Muscle of arm (tissue), 12 donors: ENCODE results near the gene SFN. TPM values are rescaled to one million over a fixed set of nuclear protein-coding genes. Genes with fewer than 3 reads are reported as not detected.
"Not testable (repeated sequence)": the region's sequence is repeated elsewhere in the genome, so short reads cannot be mapped to it uniquely, and the experiment has no call there.

Source experiments
- DNase-seq: peaks from one replicate; pipeline ENCODE4 v3.0.0-alpha.2; 2013
- polyA plus RNA-seq, 12 donors: library from polyadenylated mRNA; unstranded; fragments of 120-200 nt; gene quantifications; one replicate each; pipeline ENCODE4 v1.2.1, GENCODE V29; 2013; ENCODE audit not compliant: insufficient read length in 12 of 12

The SFN gene
- polyA plus RNA-seq, 12 donors: 0.15 to 110 (median 0.56) TPM; not detected in 4

DNA sequence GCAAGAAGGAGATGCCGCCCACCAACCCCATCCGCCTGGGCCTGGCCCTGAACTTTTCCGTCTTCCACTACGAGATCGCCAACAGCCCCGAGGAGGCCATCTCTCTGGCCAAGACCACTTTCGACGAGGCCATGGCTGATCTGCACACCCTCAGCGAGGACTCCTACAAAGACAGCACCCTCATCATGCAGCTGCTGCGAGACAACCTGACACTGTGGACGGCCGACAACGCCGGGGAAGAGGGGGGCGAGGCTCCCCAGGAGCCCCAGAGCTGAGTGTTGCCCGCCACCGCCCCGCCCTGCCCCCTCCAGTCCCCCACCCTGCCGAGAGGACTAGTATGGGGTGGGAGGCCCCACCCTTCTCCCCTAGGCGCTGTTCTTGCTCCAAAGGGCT is 732 bp downstream of the SFN start:
- no peak for DNase-seq

DNA sequence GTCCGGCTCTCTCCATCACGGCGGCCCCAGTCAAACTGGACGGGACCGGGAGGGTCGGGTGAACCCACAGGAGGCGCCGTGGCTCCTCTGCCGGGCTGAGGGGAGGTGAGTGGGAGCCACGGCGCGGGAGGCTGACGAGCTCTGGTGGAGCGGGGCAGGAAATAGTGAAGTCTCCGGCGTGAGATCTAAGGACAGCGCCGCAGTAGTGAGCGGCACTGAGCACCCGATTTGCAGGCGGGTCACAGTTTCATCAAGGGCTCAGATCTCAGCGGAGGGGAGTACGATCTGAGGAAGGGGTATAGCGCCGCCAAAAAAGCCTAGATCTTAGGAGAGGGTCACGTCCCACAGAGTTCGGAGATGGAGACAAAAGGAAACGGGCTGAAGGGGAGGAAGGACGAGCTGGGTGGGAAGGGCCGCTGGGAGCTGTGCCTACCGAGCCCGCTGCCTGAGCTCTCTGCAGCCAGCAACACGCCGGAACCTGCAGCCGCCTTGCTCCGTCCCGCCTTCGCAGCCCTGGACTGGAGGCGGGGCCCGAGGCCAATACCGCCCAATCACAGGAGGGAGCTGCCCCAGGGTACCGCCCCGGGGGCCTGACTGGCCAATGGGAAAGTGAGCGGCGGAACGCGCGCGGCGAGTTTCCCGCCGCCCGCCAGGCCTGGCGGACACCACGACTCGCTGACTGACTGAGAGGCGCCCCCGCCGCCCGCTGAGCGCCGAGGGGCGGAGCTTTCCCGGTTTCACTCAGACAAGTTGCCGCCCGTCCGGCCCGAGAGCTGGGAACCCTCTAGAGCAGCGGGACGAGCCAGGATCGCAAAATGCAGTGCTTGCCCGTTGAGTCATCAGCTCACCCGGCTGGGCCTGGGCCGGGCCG is 1.9 kb downstream of the SFN start:
- DNase-seq: peak; percentile 97

DNA sequence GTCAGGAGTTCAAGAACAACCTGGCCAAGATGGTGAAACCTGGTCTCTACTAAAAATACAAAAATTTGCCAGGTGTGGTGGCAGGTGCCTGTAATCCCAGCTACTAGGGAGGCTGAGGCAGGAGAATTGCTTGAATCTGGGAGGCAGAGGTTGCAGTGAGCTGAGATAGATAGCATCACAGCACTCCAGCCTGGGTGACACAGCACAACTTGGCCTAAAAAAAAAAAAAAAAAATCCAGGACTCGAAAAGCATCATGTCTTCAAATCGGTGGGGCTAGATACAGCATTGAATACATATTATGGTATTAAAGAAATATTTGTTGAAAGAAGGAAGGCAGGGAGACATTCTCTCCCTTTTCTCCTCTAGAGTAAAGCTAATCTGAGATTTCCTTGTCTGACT is 10.1 kb downstream of the SFN start:
- not testable (repeated sequence) for DNase-seq

DNA sequence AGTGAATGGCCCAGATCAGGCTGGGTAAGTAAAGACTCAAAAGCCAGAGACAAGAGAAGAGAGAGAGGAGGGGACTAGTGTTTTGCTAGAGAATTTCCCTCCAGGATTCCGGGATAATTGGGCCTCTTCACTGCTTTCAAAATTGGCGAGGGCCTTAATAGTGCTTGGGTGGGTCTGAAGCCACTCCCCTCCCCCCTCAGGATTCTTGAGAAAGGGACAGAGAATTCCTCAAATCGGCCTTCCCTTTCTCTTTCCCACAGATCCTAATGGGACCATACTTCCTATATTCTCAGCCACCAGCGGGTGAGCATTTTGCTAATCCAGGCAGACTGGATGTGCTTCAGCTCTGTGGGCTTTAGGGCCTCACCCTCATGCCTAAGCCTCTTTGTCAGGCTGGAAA is 11.9 kb downstream of the SFN start:
- DNase-seq: no peak

DNA sequence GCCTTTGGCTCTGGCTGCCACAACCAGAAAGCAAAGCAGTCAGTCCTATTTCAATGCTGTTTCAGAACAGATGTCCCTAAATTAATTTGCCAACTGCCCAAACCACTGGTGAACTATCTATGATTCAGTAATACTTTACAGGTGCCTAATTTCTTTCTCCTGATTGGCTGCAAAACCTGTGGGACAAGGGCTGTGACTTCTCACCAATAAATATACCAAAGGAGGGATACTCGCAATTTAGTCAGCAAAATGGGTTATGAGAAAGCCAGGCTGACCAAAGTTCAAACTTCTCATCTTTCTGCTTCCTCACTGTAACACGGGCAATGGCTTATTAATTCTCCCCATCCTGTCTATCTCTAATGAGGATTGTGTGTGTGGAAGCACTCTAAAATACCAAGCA is 14.4 kb downstream of the SFN start:
- DNase-seq: no peak

GRCh38 chr1:26879793-26880192 is 16.8 kb downstream of the SFN start:
- DNase-seq: no peak

GRCh38 chr1:26881611-26882010 is 18.7 kb downstream of the SFN start:
- DNase-seq: not testable (repeated sequence)

GRCh38 chr1:26882696-26883463 is 19.9 kb downstream of the SFN start:
- no peak for DNase-seq

GRCh38 chr1:26887125-26887524 is 24.2 kb downstream of the SFN start:
- DNase-seq: no peak

DNA sequence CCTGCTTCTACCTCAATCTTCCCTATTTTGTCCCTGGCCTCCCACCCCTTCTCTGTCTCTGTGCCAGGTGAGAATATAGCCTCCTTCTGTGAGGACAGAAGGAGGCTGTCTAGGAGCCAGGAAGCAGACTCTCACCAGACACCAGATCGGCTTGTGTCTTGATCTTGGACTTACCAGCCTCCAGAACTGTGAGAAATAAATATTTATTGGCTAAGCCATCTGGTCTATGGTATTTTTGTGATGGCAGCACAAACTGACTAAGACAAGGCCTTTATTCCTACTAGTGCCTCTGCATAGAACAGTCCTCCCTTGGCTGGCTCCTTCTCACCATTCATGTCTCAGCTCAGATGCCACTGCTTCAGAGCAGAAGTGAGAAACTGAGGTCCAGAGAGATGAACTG is 25.3 kb downstream of the SFN start:
- no peak for DNase-seq

- DNase-seq: peak; percentile 88
Observed at GRCh38 chr1:26889551-26890466, 26.9 kb downstream of the SFN start, which contains the start of gene GPN2. Gene GPN2, minus strand, starts transcription at chr1:26890283. Its CDS starts 187 bp downstream, at chr1:26890096.

GRCh38 chr1:26890467-26890796 is 27.5 kb downstream of the SFN start:
- no peak for DNase-seq

- DNase-seq: no peak
Observed at GRCh38 chr1:26894263-26894662, 31.3 kb downstream of the SFN start.

- DNase-seq: no peak
Observed at GRCh38 chr1:26897351-26897750, 34.4 kb downstream of the SFN start.

DNA sequence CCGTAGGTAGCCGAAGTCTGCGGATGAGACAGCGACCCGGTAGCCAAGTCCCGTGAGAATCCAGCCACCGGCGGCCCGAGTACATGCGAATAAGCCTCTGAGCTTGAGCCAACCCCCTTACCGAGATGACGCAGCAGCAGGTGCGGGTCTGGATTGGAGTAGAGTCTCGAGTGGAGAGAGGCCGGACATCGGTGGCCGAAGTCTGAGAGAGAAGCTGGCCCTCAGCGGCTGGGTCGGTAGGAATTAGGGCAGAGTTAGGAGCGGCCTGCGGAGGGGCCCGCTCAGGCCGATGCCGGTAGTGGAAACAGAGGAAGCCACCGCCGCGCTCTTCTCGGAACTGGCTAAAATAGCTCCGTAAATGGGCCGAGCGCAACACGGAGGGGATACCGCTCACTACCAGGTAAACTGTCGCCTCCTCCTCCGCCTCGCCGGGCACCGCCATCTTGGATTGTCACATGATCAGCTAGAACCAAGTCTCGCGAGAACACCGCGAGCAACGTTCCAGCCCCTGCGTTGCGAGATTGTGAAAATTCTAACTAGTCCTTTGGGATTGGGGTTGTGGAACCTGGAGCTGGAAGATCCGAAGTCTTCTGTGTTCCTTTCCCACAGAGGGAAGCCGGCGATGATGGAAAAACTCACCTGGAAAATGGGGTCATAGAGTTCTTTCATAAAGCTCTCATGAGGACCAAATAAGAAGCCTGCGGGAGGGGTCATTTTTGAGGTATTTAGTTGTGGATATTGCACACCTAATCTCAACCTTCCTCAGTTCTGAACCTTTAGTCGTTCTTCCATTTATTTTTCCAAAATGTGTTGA is 37.3 kb downstream of the SFN start, which contains the start of gene GPATCH3:
TSS of gene GPATCH3 (minus strand) at position 467 of the 814 bp plus-strand sequence. CDS start at position 442, 25 bp downstream.
- peak; percentile 94 for DNase-seq

DNA sequence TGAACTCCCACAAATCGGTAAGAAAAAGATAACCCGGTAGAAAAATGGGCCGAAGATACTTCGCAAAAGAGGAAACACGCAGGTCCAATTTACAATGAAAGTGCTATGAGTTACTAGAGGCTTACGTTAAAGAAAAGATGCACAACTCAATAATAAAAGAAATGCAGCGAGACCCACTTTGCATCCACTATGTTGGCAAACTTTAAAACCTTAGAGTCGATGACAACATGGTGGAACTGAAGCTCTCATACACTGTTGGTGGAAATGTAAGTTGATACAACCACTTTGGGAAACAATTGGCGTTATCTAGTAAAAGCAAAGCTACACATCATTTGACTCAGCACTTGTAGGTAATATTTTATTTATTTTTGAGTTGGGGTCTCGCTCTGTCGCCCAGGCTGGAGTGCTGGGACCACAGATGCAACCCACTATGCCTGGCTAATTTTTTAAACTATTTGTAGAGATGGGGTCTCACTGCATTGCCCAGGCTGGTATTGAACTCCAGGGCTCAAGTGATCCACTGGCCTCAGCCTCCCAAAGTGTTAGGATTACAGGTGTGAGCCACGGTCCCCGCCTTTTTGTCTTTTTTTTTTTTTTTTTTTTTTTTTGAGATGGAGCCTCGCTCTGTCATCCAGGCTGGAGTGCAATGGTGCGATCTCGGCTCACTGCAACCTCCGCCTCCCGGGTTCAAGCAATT is 38.0 kb downstream of the SFN start:
- no peak for DNase-seq

DNA sequence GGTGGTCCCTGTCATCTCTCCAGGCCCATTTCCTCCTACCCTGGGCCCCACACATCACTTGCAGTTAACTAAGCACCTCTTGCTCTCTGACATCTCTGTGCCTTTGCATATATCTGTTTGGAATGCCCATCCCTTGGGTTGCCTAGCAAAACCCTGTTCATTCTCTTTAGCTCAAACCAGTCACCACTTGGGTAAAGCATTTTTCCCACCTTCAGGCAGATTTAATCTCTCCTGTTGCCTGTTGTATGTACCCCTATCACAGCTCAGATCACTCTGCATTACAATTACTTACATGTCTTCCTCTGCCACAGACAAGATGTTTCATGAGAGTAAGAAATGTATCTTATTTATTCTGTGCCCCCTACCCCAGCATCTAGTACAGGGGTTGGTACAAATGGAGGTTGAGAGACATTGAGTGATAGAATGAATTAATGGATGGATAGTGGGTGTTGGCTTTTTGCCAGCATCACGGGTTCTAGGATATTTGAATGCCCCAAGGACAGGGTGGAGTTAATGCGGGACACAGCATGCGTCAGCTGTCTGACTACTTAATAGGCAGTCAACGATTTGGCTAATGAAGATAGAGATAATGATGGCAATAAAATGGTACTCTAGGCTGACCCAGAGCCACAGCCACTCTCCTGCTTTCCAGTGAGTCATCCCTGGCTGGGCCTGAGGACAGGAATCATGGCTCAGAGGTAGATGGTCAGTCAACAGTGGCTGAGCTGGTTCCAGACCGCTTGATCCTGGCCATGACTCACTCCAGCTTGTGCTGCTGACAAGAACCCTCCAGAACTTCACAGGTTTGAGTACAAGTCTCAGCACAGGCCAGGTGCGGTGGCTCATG is 44.3 kb downstream of the SFN start:
- DNase-seq: no peak

DNA sequence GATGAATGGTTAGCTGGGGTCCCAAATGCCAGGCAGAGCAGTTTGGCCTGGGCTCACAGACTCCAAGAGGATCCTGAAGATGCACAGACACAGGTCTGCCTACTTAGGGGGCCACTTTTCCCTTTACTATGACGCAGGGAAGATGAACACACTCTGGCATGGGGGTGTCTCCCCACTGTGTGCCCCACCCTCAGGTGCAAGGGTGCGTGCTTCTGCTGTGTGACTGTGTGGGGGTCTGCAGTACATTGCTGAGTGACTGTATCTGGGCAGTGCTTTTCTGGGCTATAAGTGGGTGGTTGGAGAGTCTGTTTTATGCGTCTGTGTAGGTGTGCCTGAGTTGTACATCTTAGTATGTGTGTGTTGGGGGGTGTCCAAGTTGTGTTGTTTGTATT is 47.0 kb downstream of the SFN start:
- no peak for DNase-seq
